SK-N-SH (cell line): ENCODE measurements around the gene TTK. TPM values are rescaled to one million over a fixed set of nuclear protein-coding genes. Genes with fewer than 3 reads are reported as not detected.

Source experiments
- CTCF ChIA-PET: fragments of 300-600, 350-600 bp; formaldehyde crosslinking; extraction: SDS; loops from one replicate; lab custom pipeline; 2021; lab: Yijun Ruan, JAX
- POLR2A ChIA-PET: fragments of 350-600 bp; sonication (Branson Sonifier 250); formaldehyde crosslinking; extraction: SDS; loops from one replicate; lab custom pipeline; 2020; ENCODE audit warnings: antibody characterized with exemption, inconsistent platforms; lab: Yijun Ruan, JAX
- DNase-seq: peaks from one replicate; pipeline ENCODE4 v3.0.0; 2012
- H2AFZ ChIP-seq: fragments of 200-600 bp; sonication (generic); 2 replicates; pipeline ENCODE4 v1.8.1; 2016; ENCODE audit warnings: antibody characterized with exemption, mild to moderate bottlenecking, low read depth
- H3F3A ChIP-seq: fragments of 200-600 bp; sonication (generic); replicated peaks from 2 replicates; pipeline ENCODE3; 2016; ENCODE audit warnings: antibody characterized with exemption, mild to moderate bottlenecking; ENCODE audit not compliant: insufficient read depth
- H3K27ac ChIP-seq, 2 experiments: fragments of 200-500 bp in 1 of 2; fragments of 200-600 bp in 1 of 2; sonication (Bioruptor generic) in 1 of 2; sonication (generic), shearing (Covaris generic) in 1 of 2; 2 replicates each; pipeline versions ENCODE4 v1.5.1 to v1.6.1; 2014 to 2016; ENCODE audit warnings: low read depth in 2 of 2, inconsistent platforms in 1 of 2, low read length in 1 of 2, mild to moderate bottlenecking in 1 of 2, mixed read lengths in 1 of 2
- H3K27me3 ChIP-seq: fragments of 200-600 bp; sonication (generic), shearing (Covaris generic); 2 replicates; pipeline ENCODE4 v1.6.1; 2016; ENCODE audit warnings: mixed run types; ENCODE audit not compliant: insufficient read depth
- H3K36me3 ChIP-seq, 2 experiments: fragments of 200-500 bp in 1 of 2; fragments of 200-600 bp in 1 of 2; sonication (Bioruptor generic) in 1 of 2; sonication (generic) in 1 of 2; replicated peaks in 1 of 2; 2 replicates each; pipeline versions ENCODE3 to v1.5.1; 2014 to 2016; ENCODE audit warnings: low read length in 1 of 2, mild to moderate bottlenecking in 1 of 2; ENCODE audit not compliant: insufficient read depth in 2 of 2, control insufficient read depth in 1 of 2
- H3K4me1 ChIP-seq, 2 experiments: fragments of 200-500 bp in 1 of 2; fragments of 200-600 bp in 1 of 2; sonication (Bioruptor generic) in 1 of 2; sonication (generic), shearing (Covaris generic) in 1 of 2; 2 replicates each; pipeline versions ENCODE4 v1.5.1 to v1.6.1; 2014 to 2016; ENCODE audit warnings: low read depth in 1 of 2, low read length in 1 of 2, mixed run types in 1 of 2; ENCODE audit not compliant: insufficient read depth in 2 of 2, control insufficient read depth in 1 of 2
- H3K4me2 ChIP-seq: fragments of 200-600 bp; sonication (generic), shearing (Covaris generic); 2 replicates; pipeline ENCODE4 v1.6.1; 2017; ENCODE audit warnings: mixed run types
- H3K4me3 ChIP-seq, 2 experiments: fragments of 200-500 bp in 1 of 2; fragments of 200-600 bp in 1 of 2; sonication (Bioruptor generic) in 1 of 2; sonication (generic), shearing (Covaris generic) in 1 of 2; 2 replicates each; pipeline versions ENCODE4 v1.5.1 to v1.8.1; 2014 to 2016; ENCODE audit warnings: low read depth in 2 of 2, inconsistent platforms in 1 of 2, low read length in 1 of 2, mild to moderate bottlenecking in 1 of 2, mixed read lengths in 1 of 2, moderate library complexity in 1 of 2
- H3K79me2 ChIP-seq: fragments of 200-600 bp; sonication (generic); 2 replicates; pipeline ENCODE4 v1.8.1; 2017; ENCODE audit warnings: mild to moderate bottlenecking; ENCODE audit not compliant: insufficient read depth
- H3K9ac ChIP-seq: fragments of 200-600 bp; sonication (generic); 2 replicates; pipeline ENCODE4 v1.6.1; 2017; ENCODE audit warnings: mixed run types
- H3K9me2 ChIP-seq: fragments of 200-600 bp; sonication (generic); 2 replicates; pipeline ENCODE4 v1.6.1; 2017; ENCODE audit warnings: mixed run types
- H3K9me3 ChIP-seq: fragments of 200-600 bp; sonication (generic); 2 replicates; pipeline ENCODE4 v1.6.1; 2017; ENCODE audit warnings: mixed run types, mild to moderate bottlenecking, moderate library complexity
- H4K20me1 ChIP-seq: fragments of 200-600 bp; sonication (generic); 2 replicates; pipeline ENCODE4 v1.6.1; 2017; ENCODE audit warnings: mild to moderate bottlenecking, mixed run types; ENCODE audit not compliant: insufficient read depth
- CHD2 ChIP-seq: fragments of 150-350 bp; IDR thresholded peaks from 2 replicates; pipeline ENCODE4 v1.6.1; 2018; ENCODE audit warnings: low read length; ENCODE audit not compliant: partially characterized antibody
- CTCF ChIP-seq: fragments of 200-600 bp; sonication (generic); IDR thresholded peaks from 2 replicates; pipeline ENCODE4 v1.6.1; 2017; ENCODE audit warnings: antibody characterized with exemption, mild to moderate bottlenecking, moderate library complexity
- ELF1 ChIP-seq: IDR thresholded peaks from 2 replicates; pipeline ENCODE4 v1.4.0; 2012
- EP300 ChIP-seq, 2 experiments: IDR thresholded peaks; 2 replicates each; pipeline versions ENCODE4 v1.4.0 to v1.6.1; 2012; ENCODE audit warnings: borderline replicate concordance in 1 of 2, low read depth in 1 of 2, low read length in 1 of 2
- EZH2phosphoT487 ChIP-seq: fragments of 200-600 bp; sonication (generic); IDR thresholded peaks from 2 replicates; pipeline ENCODE4 v1.6.1; 2017; ENCODE audit warnings: low read depth, mixed run types, mild to moderate bottlenecking, antibody characterized with exemption, moderate library complexity, borderline replicate concordance
- FOSL2 ChIP-seq: IDR thresholded peaks from 2 replicates; pipeline ENCODE4 v1.4.0; 2012; ENCODE audit warnings: low read depth, mild to moderate bottlenecking, moderate library complexity, borderline replicate concordance
- FOXJ3 ChIP-seq: sonication (generic); formaldehyde crosslinking; IDR thresholded peaks from 2 replicates; pipeline ENCODE4 v1.5.1; 2020; ENCODE audit warnings: mild to moderate bottlenecking, missing genetic modification reagents
- FOXM1 ChIP-seq: IDR thresholded peaks from 2 replicates; pipeline ENCODE4 v1.4.0; 2012; ENCODE audit warnings: low read depth, mild to moderate bottlenecking
- JUND ChIP-seq: IDR thresholded peaks from 2 replicates; pipeline ENCODE4 v1.4.0; 2012
- NFIC ChIP-seq: IDR thresholded peaks from 2 replicates; pipeline ENCODE4 v1.4.0; 2012; ENCODE audit warnings: borderline replicate concordance
- NRF1 ChIP-seq: IDR thresholded peaks from 2 replicates; pipeline ENCODE4 v1.6.1; 2012; ENCODE audit warnings: low read depth, mild to moderate bottlenecking, low read length
- POLR2AphosphoS5 ChIP-seq: IDR thresholded peaks from 2 replicates; pipeline ENCODE4 v1.6.1; 2012; ENCODE audit warnings: low read depth, low read length
- RCOR1 ChIP-seq: fragments of 150-350 bp; IDR thresholded peaks from 2 replicates; pipeline ENCODE4 v1.6.1; 2017; ENCODE audit warnings: antibody characterized with exemption, low read length
- RFX5 ChIP-seq: IDR thresholded peaks from 2 replicates; pipeline ENCODE4 v1.6.1; 2012; ENCODE audit warnings: mild to moderate bottlenecking, improper control_type of control experiment, low read length
- RXRA ChIP-seq: IDR thresholded peaks from 2 replicates; pipeline ENCODE4 v1.4.0; 2012; ENCODE audit warnings: low read depth, mild to moderate bottlenecking, borderline replicate concordance
- SMC3 ChIP-seq: IDR thresholded peaks from 2 replicates; pipeline ENCODE4 v1.6.1; 2012; ENCODE audit warnings: low read depth, low read length, improper control_type of control experiment
- TAF1 ChIP-seq: IDR thresholded peaks from 2 replicates; pipeline ENCODE4 v1.6.1; 2012; ENCODE audit warnings: low read depth, mild to moderate bottlenecking, low read length, moderate library complexity, borderline replicate concordance
- TCF12 ChIP-seq: IDR thresholded peaks from 2 replicates; pipeline ENCODE4 v1.4.0; 2012
- TEAD4 ChIP-seq: IDR thresholded peaks from 2 replicates; pipeline ENCODE4 v1.4.0; 2012; ENCODE audit warnings: mild to moderate bottlenecking, borderline replicate concordance; ENCODE audit not compliant: insufficient read depth
- ZBTB33 ChIP-seq: IDR thresholded peaks from 2 replicates; pipeline ENCODE4 v1.4.0; 2012; ENCODE audit warnings: low read depth, borderline replicate concordance
- WGBS: methylation state at CpG from one replicate; pipeline ENCODE4 v1.1.6; 2017; ENCODE audit warnings: low lambda C conversion rate; 5-methylcytosine and 5-hydroxymethylcytosine counted together
- polyA plus RNA-seq, 3 experiments: library from polyadenylated mRNA; depleted of rRNA; stranded (reverse); fragments of >200 nt; gene quantifications; 2 replicates each; pipeline ENCODE4 v1.2.3, GENCODE V29; 2012
- TF ChIP-seq, protein P1 (sequence below): IDR thresholded peaks from 2 replicates; pipeline ENCODE4; 2012
- TF ChIP-seq, protein P2 (sequence below): IDR thresholded peaks from 2 replicates; pipeline ENCODE4 v1.4.0; 2012; ENCODE audit warnings: low read depth

The TTK gene
- polyA plus RNA-seq, 1 of the 3 experiments (the other 2 are of a cell fraction), result 3.6 TPM

DNA sequence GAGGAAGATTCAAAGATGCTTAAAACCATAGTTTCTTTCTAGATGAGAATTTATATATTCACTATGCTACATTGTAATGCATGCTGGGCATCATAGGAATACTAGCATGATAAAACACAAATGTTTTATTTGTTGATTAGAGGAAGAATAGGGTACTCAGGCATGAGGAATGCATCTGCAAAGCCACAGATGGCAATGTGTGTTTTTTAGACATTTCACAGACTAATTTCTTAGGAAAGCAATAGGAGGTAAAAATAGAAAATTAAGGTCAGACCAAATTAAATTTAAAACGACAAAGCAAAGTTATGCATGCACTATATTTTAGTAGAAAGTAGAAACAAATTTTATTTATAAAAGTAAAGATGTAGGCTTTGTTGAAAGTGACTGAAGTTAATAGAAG, 2.1 kb downstream of the TTK start (continued):
- TF ChIP-seq CTCF (no peak), CHD2 (peak; percentile 11), EP300 (IDR thresholded peaks at IDR 0.05; ENCODE audit: borderline replicate concordance in 1 of 2, low read depth in 1 of 2, low read length in 1 of 2) (peak; percentile 12 to 27; a peak in 1 of 4 replicates), ZBTB33 (no peak), RXRA (no peak), FOXM1 (no peak), RCOR1 (no peak), RFX5 (no peak), FOXJ3 (CRISPR knock-in tag) (no peak), FOSL2 (peak; percentile 11; the same call in 1 of the 2 replicates), NRF1 (no peak), TCF12 (peak; percentile 80), POLR2AphosphoS5 (peak; percentile 33; the same call in 1 of the 2 replicates), ELF1 (no peak), SMC3 (no peak), NFIC (no peak), EZH2phosphoT487 (no peak), JUND (no peak), TAF1 (no peak)
- TF ChIP-seq, protein P1, sequence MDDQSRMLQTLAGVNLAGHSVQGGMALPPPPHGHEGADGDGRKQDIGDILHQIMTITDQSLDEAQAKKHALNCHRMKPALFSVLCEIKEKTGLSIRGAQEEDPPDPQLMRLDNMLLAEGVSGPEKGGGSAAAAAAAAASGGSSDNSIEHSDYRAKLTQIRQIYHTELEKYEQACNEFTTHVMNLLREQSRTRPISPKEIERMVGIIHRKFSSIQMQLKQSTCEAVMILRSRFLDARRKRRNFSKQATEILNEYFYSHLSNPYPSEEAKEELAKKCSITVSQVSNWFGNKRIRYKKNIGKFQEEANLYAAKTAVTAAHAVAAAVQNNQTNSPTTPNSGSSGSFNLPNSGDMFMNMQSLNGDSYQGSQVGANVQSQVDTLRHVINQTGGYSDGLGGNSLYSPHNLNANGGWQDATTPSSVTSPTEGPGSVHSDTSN, result peak; percentile 65

GRCh38 chr6:80009531-80009930, 5.1 kb downstream of the TTK start:
- H3K27me3 ChIP-seq, result no peaks in the 10 kb centered on the region
- H3K9ac ChIP-seq, result no peak overlapping the region
- H3K36me3 ChIP-seq, result peaks cover 41 to 60% of the 10 kb centered on the region in 2 experiments
- no peaks in the 10 kb centered on the region for H3K9me3 ChIP-seq
- no peaks in the 10 kb centered on the region for H3K9me2 ChIP-seq
- POLR2A ChIA-PET, result no interaction called here
- H3K4me1 ChIP-seq, result peaks cover 10 to 12% of the 10 kb centered on the region in 2 experiments
- H3K4me3 ChIP-seq, result no peak overlapping the region
- 38% methylated on average over 1 of the region's 1 CpG for WGBS
- DNase-seq, result no peak
- no peak overlapping the region for H3K4me2 ChIP-seq
- peak overlapping the region; percentile 3 for H2AFZ ChIP-seq
- H3K27ac ChIP-seq, result peak overlapping the region in 1 of 2 experiments; percentile 11; a peak in 1 of 4 replicates
- CTCF ChIA-PET, result interaction anchor here (0.6 to 2.0 kb wide), 5 partner anchors 58 to 96 kb away, joined by 3 to 6 read pairs (median 4); no protein-coding TSS in a partner anchor
- H4K20me1 ChIP-seq, result no peaks in the 10 kb centered on the region
- H3F3A ChIP-seq, result no peaks in the 10 kb centered on the region
- peaks cover 36% of the 10 kb centered on the region for H3K79me2 ChIP-seq
- no peak for TF ChIP-seq TEAD4
- TF ChIP-seq RFX5, result no peak
- no peak for TF ChIP-seq ZBTB33
- TF ChIP-seq, protein P2, sequence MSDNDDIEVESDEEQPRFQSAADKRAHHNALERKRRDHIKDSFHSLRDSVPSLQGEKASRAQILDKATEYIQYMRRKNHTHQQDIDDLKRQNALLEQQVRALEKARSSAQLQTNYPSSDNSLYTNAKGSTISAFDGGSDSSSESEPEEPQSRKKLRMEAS, result no peak
- no peak for TF ChIP-seq FOXJ3 (CRISPR knock-in tag)
- TF ChIP-seq CTCF, result no peak
